Activated gamma-delta T cell treated with Interleukin-2 at 50 U/mL for 16 hours (primary cell): Measurements from ENCODE around the gene AVPR2.
A peak's percentile ranks its signal among the peaks of the same experiment; 100 is the strongest.

Experiments used
- DNase-seq: peaks from one replicate; pipeline ENCODE4 v3.0.0-alpha.2; 2020

AVPR2 gene

DNA sequence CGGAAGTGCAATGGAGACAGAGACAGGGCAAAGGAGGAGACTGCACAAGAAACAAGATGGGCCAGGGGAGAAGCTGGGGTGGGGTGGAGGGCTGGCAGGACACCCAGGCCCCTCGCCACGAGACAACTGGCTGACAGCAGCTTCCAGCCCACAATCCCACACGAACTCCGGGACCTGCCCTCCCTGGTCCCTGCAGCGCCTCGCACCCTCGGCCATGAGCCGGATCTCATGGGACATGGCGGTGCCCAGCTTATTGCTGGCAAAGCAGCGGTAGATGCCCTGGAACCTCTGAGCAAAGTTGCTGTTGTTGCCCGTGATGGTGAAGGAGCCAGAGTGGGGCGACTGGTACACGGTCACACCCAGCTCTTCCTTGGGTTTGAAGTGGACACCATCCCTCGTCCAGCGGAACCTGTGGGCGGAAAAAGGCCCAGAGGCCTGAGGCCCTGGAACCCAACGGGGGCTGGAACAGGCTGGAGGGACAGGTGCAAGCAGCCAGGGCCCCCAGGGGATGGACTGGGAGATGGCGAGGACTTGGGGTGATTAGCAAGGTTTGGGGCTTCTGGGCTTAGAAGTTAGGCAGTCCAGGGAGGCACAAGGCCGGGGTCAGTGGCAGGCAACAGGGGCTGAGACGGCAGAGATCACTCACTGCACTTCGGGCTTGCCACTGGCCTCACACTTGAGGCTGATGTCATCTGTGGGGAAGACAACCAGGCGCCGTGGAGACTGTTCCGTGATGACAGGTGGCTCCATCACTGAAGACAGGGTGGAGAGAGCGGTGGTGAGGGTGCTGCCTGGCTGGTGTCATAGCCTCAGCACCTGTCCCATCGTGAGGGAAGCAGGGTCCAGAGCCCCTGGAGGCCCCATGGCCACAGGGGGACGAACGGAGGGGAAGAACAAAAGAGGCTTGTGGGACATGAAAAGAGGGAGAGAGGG is 32.3 kb upstream of the AVPR2 start:
- no peak for DNase-seq

DNA sequence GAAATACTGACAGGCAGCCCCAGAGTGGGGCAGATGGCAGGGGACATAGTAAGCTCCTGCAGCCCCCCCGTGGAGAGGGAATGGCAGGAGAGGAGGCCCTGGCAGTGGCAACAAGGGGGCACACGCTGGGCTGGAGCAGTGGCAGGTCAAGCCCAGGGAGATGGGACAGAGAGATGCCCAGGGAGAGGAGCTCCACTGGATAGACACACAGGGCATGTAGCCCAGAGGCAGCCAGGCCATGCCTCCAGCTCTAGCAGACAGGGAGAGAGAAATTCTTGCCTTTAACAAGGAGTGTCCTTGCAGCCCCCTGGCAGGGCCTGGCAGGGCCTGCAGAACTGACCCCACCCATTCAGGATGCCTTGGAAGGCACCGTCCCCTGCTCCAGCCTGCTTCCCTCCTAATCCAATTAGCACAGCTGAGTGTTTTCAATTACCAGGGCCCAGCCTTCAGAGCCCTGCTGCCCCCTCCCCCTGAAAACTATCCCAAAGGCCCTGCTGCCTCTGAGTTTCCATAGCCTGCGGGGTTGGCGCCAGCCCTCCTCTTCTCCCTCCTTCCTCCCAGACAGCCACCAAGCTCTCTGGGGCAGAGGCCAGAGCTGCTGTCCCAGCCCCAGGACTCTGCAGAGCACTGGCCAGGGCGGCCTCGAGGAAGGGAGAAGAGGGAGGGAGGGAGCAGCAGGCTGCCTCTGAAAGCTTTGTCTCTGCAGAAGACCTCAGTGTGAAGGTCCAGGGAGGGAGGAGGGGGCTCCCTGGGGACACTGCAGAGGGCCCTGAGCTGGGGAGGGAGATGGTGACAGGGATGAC is 31.0 kb upstream of the AVPR2 start:
- no peak for DNase-seq

DNA sequence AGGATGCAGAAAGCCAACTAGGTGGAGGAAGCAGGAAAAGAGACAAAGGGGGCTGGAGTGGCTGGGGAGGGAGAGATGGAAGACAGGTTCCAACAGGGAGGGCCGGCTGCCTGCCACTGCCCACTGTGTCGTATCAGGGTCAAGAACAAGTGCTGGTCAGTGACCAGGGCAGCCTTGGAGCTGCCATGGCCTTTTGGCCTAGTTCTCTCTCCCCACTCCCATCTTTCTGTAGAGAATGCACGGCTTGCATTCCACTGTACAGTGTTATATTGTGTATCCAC is 30.4 kb upstream of the AVPR2 start:
- DNase-seq, result no peak

DNA sequence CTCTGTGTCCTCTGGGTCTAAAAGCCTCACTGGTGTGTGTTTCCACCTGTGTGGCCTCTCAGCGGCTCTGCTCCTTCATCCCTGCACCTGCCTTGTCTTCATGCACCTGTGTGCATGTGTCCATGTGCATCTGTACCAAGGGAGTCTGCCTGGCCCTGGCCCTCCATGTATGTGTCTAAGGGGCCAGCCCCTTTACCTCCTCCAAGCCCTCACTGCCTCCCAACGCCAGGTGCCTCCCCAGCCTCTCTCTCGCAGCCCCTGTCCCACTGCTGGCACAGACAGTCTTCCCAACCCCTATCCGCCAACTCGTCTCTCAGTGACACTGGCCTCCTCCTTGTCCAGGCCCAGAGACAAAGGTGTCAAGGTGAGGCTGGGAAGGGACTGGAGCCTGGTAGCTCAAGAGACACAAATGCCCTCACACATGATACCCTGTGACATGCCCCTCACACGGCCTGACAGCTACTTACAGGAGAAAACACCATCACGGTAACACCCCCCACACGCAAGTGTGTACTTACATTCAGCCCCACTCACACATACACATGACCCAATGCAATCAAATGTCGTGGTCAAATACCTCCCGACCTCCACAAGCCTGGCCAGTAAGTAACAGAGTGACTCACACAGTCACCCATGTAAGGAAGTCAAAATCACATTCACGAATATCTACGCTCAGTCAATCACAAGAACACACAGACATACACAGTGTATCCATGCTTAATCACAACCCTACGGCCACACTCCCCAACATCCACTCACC is 29.9 kb upstream of the AVPR2 start:
- no peak for DNase-seq

DNA sequence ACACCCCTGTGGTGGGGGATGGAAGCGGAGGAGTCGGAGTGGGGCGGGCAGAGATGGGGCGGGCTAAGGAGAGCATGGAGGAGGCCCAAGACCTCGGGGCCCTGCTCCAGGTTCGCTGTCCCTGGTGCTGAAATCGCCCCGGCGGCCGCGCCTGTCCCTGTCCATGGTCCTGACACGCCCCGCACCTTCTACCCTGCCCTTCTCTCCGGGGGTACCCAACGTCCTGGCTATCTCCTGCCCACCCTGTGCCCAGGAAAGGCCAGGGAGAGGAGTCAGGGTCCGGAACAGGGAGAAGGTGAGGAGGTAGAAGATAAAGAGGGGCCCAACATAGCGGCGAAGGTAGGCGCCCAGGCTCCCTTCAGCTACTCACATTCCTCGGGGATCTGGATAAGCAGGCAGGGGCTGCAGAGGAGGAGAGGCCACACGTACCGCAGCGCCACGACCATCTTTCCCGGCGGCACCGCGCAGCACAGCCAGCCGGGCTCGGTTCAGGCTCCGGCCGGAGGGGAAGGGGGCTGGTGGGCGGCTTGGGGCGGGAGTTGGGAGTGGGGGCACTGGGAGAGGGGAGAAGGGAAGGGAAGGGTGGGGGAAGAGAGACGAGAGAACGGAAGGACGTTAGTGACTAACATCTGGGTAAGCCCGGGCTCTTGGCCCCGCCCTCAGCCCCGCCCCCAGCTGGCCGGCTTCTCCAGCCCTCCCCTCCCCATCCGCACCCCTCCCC is 28.9 kb upstream of the AVPR2 start:
- DNase-seq, result peak; percentile 68

DNA sequence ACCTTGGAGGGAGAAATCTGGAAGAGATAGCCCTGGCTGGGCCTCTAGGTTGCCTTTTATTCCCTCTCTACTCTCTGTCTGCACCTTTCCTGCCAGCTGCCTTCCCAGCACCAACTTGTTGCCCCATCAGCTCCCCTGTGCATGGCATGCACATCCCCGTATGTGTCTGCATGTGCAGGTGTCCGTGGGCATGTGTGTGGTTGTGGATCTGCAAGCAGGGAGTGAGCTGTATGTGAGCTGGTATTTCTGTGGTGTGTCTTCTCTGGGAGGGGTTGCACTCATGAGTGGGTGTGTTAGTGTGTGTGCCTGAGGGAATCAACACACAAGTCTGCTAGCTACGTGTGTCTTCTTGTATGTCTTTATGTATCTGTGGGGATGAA is 28.4 kb upstream of the AVPR2 start:
- DNase-seq, result no peak

DNA sequence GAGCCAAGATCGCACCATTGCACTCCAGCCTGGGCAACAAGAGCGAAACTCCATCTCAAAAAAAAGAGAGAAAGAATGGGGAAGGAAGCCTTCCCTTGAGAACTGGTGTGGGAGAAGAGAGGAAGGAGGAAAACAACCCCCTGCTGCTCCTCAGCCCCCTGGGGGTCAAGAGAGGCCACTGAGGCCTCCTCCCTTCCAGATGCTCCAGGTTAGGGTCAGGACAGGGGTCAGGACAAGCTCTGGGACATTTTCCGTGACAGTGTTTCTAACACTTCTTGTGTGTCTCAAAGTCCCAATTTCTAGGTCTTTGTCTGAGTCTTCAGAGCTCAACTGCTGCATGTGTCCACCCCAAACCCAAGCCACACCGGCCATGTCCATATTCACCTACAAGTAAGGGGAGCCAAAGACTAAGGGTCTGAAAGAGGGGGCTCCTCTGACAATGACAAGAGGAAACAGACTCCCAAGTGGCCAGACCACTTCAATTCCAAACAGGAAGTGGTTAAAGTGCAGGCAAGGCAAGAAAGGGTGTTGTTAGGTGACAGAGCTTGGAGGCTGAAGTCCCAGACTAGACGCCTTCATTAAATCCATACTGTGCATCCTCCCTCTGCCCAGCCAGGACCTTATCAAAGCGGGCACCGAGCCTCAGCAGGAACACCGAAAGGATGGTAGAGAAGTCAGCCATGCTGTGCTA is 26.8 kb upstream of the AVPR2 start:
- DNase-seq, result no peak

DNA sequence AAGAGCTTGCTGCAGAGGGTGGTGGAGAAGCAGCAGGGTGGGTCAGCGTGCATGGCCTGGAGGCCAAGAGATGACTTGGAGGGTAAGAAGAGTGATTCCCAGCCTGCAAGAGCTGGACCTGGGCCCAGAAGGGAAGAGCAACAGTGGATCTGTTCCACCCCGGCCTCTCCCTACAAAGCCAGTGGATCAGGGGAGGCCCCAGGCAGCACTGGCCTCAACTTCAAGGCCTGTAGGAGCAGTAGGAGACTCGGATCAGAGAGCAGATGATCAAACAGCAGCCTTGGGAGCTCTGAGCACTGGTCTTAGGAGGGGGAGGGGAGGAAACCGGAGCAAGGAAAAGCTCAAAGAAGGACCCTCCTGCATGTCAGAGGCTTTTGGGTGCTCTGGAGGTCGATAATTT is 26.1 kb upstream of the AVPR2 start:
- no peak for DNase-seq

DNA sequence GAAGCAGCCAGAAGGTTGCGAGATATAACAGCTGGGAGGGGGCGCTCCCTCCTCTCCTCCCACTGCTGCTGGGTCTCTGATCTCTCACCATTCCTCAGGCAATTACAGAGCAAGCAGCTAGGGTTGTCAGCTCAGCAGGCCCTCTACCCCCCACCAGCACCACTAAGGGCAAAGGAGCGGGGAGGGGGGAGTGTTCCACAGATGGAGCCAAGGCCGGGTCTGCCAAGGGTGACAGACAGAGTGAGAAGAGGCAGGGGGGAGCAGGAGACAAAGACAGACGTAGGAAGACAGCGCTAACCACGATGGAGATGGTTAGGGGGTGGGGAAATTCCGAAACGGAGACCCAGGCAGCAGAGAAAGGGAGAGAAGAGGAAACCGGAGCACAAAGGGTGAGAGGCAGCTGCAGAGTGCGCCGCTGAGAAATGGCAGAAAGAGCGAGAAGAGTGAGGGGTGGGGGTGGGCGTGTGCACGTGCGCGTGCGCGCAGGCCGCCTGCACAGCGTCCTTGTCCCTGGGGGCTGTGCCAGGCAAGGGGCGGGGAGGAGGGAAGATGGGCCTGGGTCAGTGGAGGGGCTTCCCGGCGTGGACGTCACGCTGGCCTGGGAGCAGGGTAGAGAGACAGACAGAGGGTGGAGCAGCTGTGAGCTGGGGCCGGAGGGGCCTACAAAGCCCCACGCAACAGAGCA is 25.4 kb upstream of the AVPR2 start:
- DNase-seq, result no peak

DNA sequence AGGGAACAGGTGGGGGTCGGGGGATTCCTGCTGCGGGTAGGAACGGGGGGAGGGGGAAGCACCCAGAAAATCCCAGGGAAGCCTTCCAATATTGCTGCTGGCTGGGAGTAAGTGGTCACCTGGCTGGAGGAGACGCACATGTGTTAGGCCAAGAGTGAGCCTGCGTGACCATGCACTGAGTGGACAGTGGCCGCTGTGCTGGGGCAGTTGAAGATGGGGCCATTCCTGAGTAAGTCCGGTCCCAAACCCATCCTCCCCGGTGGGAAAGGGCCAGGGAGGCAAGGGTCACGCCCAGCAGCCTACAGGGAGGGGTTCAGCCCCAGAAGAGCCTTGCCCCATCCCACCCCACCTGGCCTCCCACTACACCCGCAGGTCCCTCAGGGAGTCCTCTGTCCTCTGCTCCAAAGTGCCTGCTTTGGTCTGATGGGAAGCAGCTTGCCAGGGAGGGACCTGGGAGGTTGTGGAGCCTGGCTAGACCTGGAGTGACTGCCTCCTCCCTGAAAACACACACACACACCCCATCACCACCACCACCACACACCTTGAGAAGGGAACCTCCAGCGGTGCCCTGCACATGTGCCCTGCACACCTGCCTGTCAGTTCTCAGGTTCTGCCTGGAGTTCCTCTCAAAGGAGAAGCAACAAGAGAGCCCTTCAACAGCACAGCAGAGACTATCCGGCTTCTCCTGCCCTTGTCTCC is 24.6 kb upstream of the AVPR2 start:
- DNase-seq, result no peak

DNA sequence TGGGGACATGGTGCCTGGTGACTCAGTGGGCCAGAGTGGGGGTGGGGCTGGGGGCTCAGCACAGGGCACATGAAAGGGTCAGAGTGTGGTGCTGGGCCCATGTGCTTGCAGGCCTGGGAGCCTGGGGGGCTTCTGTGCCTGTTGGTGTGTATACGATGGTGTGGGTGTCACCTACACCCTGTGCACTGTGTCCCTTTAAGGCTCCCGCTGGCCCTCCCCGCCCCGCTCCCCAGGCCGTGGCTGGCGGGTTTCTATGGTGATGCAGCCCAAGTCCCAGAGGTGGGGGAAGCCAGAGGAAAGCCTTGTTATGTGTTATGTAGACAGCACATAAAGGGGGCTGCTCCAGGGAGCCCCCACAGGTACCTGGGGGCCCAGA is 24.0 kb upstream of the AVPR2 start:
- no peak for DNase-seq

DNA sequence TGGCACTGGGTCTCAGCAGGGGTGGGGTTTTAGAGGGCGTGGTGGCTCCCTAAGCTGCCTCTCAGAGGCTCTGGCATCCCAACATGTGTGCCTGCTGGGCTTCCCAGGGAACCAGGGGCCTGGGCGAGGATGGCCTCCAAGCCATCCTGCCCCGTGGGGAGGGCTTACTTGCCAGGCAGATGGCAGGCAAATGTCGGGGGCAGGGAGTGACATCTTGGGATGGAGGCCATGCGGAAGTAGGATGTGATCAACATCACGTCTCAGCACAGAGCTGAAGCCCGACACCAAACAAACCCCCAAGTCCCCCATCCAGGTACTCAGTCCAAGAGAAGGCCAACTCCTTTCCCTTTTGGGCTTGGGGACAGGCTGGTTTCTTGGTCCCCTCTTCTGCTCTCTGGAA is 23.2 kb upstream of the AVPR2 start:
- no peak for DNase-seq

DNA sequence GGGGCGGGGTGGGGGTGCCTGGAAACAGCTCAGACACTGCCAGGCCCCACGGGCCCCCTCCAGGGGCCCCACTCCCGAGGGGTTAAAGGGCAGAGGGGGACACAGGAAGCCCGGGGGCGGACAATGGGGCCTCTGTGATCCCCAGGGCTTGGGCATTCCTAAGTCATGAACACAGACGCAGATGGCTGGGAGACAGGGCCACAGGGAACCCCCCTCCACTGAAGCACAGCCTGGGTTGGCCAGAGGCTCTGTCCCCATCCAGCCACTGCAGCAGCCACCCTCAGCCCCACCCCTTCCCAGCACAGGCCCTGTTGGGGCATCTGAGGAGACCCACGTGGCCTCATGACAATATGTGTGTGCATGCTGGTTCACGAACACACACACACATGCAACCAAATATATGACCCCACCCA is 22.4 kb upstream of the AVPR2 start:
- DNase-seq, result no peak

DNA sequence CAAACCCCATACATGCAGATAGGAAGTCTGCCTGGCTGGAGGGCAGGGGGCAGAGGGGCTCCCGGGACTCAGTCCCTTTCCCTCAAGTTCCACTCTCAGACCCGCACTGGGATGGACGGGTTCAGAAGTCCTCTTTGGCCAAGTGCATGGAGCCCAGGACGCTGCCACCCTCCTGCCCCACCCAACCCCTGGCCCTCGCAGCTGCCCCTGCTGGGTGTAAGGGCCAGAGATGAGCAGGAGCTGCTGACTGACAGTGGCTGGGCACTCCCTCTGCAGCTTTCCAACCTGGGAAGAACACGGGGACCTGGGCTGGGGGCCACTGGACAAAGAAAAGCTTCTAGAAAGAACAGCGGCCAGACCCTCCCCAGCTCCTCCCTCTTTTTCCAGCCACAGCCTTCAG is 21.9 kb upstream of the AVPR2 start:
- no peak for DNase-seq

DNA sequence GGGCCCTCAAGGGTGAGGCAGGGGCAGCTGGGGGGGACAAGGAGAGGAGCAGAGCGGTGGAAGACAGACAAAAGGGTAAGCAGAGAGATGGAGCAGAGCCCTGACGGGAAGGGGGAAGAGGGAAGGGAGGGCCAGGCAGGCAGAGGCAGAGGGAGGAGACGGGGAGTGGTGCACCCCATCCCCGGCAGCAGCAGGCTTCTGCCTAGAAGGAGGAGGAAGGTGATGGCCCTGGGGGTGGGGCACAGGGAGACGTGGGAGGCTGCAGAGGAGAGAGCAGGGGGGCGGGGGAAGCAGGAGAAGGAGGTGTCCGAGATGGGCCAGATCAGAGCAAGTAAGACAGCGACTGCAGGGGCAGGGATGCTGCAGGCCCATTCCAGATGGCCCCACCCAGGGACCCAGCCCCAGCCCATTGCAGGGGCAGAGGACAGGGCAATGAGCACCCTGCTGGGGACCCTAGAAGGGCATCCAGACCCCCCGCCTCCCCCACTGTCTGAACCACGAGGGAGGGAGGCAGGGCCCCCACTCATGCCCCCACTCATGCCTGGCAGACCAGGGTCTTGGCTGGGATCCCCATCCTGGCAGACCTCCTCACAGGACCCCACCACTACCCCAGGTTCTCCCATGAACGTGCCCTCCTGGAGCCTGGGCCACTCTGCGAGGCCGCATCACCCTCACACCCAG is 21.2 kb upstream of the AVPR2 start:
- DNase-seq, result no peak

DNA sequence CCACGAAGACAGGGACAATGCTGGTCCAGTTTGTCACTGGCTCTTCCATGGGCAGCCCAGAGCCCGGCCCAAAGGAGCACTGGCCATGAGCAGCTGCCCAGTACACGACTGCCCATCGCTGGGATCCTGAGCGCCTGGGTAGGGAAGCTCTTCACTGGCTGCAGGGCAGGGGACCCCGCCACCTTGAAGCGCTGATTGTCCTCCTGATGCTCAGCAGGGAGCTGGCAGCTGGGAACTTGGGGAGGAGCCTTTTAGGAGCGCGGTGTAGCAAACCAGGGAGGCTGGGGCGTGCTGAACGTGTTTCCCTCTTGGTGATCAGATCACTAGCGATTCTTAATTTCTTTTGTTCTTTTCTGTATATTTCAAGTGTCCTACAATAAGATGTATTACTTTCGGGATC is 20.3 kb upstream of the AVPR2 start:
- no peak for DNase-seq

DNA sequence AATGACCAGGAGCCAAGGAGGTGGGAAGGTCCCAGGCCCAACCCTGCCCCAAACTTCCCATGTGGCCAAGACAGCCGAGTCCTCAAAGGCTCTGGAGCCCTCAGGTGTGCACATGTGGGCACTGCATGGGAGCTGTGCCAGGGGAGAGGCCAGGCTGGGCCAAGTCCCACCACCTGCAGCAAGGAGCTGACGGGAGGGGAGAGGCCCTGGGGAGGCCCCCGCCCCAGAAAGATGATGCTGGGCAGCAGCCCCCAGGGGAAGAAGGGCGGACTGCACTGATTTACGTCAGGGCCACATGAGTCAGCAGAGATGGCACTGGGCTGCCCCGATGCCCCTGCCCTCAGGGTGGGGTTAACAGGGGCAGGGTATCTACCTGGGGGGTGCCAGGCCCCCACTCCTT is 19.9 kb upstream of the AVPR2 start:
- no peak for DNase-seq

DNA sequence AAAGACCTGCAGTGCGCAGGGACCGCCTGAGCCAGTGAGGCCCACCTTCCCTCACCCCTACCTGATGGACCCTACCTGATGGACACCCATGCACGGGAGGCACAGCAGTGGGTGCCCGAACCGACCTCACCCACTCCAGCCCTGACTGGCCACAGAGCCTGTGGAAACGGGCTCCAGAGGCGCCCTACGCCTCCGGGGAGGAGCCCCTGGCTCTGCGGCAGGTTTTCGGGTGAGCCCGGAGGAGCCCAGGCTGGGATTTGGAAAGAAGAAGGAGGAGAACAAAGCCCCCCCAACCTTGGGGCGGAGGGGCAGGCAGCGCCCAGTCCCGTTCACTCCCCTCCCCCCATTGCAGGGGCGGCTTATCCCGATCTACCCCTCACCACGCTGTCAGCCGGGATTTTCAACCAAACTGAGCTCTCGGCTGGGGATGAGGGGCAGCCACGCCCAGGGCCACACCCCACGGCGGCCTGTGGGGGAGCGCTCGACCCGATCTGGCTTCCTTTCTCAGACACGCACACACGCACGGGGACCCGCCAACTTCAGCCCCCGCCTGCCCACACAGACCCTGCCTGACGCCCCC is 19.2 kb upstream of the AVPR2 start:
- DNase-seq, result no peak

DNA sequence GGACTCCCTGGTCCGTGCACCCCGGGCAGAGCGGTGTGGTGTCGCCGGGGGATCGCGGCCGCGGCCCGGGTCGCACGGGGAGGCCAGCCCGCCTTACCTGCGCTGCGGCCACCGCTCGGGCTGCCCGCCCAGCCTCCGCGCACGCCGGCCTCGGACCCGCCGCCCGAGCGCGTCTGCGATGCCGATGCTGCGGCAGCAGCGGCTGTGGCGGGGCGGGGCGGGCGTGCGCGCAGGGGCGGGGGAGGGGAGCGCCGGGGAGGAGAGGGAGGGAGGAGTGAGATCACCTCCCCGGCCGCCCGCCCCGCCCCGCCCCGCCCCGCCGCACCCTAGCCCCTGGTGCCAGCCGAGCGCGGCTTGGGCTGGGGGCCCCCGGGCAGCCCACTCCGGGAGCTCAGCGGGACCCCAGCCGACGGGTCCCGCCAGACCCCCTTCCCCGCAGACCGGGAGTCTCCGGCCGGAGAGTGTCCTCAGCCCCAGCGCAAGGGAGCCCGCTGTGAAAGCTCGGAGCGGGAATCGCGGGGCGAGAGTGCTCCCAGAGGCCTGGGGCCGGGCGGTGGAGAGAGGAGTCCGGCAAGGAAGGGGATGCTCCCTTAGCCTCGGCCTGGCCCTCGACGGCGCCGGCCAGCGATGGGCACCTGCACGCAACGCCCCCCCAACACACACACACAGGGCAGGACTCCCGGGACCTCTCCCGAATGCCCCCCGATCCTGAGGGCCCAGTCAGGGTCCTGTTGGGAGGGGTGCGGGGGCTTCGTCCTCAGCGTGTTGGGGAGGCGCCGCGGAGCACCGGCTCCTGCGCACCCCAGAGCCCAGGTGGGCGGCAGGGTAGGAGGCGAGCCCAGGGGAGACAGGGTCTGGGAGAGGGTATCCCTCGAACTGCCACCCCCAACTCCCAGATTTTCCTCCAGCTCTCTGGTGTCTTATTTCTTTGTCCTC is 18.2 kb upstream of the AVPR2 start, which contains the start of gene L1CAM:
L1CAM (minus strand) TSS at position 206 of the 936 bp plus-strand sequence. CDS start 10,337 bp downstream, outside the sequence.
- no peak for DNase-seq
